Stimulated activated CD4-positive, alpha-beta T cell treated with anti-CD3 and anti-CD28 coated beads, Interleukin-1b, Interleukin-23, amount 100 ng/mL, for 24 hours (primary cell): ENCODE results near the gene XRRA1.
A peak's percentile ranks its signal among the peaks of the same experiment; 100 is the strongest.

Experiments
- DNase-seq, 4 experiments: peaks; one replicate each; pipeline ENCODE4 v3.0.0-alpha.2; 2020; ENCODE audit warnings: low read depth in 4 of 4, low spot score in 1 of 4

XRRA1 gene

DNA sequence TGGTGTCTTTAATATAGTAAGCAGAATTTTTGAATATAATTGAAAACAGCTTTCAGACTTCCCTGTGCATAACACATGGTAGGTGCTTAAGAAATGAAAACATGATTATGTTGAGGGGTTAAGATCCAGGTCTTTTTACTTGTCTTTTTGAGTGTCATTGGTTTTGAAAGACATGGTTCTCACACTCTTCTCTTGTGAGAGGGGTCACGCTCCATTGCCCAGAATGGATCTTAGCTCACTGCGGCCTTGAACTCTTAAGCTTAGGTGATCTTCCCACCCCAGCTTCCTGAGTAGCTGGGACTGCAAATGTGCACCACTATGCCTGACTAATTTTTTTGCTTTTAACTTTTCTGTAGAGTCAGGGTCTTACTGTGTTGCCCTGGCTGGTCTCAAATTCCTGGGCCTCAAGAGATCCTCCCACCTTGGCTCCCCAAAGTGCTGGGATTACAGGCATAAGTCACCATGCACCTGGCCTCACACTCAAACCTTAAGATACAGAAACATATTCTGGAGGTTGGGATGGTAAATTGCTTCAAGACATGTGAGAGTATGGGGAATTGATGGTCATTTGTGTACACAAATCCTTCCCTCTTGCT lies 1.6 kb upstream of the XRRA1 start:
- no peak for DNase-seq

DNA sequence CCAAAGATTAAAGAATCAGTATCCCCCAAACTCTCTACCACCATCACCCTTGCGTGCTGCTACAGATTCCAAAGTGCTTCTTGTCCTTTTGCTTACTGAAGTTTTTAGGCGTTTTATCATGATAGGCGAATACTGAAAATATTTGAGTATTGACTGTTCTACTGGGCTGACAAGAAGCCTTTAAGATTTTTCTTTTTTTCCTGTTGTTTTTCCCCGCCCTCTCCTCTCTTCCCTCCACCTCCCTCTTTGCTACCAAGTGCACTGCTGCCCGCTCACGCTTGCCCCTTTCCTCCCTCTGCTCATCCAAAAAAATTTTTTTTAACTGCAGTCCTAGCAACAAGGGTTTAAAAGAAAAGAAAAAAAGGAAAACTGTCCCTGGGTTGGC lies 854 bp upstream of the XRRA1 start:
- no peak for DNase-seq

DNA sequence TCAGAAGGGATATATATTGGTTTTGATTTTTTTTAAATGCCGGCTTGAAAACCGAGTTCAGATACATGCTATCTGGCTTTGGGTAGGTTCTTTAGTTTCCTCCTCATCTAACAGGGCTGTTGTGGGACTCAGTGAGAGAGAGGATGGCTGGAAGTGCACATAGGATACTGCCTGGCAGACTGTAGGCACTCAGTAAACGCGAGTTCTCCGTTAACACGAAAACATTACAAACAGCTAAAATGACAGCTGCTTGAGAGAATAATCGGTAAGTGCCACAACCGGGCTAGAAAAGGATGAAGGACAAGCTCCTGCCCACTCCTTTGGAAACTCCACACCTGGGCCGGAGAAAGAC lies 369 bp downstream of the XRRA1 start:
- no peak for DNase-seq

DNA sequence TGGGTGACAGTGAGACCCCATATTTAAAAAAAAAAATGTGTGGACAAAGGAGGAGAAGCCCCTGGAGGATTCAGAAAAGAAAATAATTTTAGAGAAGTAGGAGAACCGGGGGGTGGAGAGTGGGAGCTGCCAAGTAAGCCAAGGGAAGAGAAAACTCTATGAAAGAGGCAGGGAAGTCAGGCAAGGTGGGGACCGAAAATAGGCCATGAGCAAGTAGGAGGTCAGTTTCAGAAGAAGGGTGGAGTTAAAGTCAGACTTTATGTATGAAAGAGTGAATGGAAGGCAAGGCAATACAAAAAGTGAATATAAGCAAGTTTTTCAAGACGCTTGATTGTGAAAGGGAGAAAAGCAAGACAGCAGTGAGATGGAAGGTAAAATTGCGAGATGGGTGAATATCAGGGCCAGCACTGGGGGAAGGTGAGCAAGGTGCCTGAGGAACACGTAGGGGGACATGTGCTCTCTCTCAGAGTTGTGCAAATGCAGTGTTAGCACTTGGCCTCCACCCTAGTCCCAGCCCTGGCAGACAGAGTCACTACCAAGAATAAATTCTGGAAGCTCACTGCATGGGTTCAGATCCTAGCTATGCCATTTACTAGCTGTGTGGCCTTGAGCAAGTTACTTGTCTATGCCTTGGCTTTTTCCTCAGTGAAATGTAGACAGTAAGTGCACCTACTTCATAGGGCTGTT lies 6.7 kb downstream of the XRRA1 start:
- no peak for DNase-seq

DNA sequence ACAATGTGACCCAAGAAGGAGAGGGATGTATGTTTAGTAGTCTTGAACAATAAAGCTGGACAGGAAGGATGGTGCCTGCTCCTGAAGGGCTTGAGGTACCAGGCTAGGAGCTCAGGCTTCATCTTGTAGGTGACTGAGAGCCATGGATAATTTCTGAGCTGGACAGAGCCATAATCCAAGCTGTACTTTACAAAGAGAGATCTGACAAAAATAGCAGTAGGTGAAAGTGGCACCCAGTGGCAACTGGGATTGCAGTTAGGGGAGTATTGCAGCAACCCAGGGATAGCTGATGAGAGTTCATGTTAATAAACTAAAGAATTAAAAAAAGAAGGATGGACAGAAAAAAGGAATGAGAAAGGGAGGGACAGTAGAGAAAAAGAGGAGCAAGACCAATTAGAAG lies 7.4 kb downstream of the XRRA1 start:
- DNase-seq: no peak

DNA sequence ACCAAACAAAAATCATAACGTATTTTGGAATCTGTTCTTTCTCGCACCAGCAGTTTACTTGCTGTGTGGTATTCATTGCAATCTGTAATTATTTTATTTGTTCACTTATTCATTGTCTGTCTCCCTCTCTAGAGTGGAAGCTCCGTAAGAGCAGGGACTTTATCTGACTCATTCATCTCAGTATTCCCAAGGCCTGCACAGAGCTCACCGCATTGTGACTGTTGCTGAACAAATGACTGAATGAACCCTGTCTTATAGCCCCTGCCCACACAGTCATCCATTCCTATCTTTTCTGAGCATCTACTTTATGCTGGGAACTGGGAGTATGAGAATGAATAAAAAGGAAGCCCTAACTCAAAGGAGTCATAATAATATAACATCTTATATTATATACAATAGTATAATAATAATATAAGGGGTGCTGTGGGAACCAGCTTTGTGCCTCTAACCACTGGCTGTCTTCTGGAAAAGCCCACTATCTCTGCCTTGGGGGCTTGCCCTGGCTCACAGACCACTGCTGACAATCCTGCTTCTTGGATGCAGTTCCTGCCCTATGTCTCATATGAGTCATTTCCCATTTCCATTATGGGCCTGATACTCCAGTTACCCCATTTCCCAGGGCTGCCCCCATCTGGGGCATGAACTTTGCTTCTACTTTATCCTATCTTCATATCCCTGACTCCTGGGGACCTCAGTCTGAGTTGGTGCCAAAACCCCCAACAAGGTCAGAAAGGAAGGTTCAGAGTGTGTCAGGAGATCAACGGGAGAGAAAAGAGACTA lies 11.0 kb downstream of the XRRA1 start:
- no peak for DNase-seq

DNA sequence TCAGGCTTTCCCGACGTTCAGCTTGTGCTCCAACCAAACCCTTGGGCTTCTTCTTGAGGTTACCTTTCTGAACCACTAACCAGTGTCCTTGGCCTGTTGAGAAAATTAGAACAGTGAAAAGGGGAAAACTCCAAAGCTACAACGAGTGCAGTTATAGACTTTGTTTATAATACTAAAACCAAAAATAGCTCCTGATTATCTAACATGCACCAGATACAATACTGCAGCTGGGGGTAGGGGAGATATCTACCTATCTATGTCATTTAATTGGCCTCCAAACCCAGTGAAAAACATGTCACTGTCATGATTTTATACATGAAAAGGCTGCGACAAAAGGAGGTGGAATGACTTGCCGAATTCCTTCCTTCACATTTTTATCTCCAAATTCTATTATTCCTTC lies 11.9 kb downstream of the XRRA1 start:
- no peak for DNase-seq

DNA sequence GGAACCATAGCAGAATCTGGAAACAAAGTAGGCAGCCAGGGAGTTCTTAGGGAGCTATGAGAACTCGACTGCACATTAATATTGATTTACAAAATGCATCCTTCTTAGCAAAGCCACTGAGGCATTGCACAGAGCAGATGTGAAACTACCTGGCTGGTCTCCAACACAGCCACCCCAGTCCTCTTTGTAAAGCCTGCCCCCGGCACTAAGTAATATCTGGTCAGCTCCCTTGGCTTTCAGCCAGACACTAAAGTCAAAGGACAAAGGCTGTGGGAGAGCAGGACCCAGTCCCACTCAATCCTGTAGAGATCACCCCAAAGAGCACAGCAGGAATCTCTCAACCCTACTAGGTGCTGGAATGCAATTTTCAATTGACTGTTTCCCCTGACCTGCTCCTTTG lies 12.8 kb downstream of the XRRA1 start:
- no peak for DNase-seq

DNA sequence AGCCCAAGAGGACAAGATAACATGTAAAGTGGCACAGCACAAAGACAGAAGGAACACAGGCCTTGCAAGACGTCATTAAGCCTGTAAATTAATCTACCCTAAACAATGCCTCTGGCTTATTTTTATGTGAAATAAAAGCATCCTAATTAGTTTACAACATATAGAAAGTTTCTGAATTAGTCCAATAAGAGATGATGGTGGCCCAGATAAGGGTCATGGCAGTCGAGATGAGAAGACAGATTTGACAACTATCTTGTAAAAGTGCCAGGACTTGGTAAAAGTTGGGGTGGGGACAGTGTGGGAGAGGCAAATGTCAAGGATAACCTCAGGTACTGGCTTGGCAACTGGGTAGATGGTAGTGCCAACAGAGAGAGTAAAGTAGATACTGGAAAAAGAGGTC lies 13.6 kb downstream of the XRRA1 start:
- no peak for DNase-seq

DNA sequence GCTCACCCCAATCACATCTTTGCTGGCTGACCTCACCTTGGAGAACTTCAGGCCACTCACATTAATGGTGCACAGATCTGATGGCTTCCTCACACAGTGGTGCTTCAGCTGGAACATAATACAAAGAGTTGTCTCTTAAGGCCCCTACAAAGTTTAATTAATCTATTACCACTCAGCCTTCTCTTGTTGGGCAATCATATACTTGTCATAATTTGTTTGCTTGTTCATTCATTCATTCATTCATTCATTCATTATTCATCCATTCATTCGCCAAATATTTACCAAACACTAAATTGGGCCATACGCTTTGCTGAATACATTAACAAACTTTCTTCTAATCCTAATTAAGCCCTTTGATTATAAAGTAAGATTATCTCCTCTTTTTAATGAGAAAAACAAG lies 15.1 kb downstream of the XRRA1 start:
- no peak for DNase-seq

DNA sequence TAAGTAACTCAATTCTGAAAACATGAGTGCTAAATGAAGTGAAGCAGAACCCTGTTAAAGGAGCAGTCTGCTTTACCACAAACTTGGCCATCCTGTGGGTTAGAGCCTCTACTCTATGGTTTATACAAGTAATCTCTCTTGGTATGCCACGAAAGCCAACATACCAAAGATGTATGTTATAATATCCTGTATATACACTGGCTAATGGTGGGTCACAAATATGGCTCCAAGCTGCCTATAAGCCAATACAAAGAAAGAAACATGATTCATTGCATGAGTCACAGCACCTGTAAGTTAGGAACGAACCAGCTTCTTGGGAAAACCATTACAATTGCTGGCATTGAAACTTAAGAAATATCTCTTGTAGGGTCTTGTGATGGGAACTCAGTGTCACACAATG lies 16.1 kb downstream of the XRRA1 start:
- DNase-seq: no peak

DNA sequence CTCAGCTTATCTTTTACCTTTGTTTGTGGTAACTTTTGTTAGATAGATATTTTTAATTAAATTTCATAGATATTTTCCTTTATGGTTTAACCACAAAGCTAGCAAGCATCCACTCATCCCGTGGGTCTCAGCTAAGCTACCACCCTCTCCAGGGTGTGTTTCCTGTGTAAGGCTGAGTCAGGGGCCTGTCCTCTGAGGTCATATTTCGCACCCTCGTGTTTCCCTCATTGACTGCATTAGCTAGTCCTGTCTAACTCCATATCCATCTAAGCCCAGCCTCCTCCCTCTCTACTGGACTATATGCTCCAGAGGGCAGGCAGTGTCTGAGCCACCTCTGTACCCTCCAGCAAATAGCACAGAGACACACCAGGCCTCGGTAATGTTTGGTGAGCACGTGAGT lies 16.7 kb downstream of the XRRA1 start:
- DNase-seq: no peak

DNA sequence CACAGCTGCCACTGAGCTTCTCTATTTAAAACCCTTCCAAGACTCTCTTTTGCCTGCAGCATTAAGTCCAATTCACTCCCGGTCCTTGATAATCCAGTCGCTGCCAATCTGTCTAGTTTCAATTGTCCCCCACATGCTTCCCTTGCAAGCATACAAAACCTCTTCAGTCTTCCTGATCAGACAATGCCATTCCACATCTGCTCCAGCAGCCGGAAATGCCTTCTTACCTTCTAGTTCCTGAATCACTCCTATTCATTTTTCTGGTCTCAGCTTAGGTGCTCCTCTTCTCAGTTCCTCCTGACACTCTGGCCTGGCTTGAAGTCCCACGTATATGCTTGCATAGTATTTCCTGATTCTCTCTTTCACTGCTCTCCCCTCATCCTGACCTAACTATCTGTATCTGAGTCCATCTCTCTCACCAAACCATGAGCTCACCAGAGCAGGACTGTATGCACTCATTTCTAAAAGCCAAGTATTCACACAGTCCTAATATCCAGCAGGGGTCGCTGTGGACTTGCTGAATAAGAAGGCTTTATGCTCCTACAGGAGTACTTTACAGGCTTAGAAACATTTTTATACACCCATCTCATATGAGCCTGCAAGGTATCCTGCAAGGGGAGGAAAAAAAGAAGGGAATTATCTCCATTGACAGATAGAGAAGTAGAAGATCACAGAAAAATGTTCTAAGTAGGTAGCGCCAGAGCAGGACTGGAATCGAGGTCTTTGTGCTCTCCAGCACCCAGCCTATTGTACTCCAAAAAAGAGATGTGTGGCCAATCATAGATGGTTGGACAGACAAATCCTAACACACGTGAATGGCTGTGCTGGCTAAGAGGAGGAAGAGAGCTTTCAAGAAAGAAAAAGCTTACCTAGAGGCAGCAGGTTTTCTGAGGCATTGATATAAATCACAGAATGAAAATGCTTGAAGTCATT lies 19.2 kb downstream of the XRRA1 start:
- DNase-seq: peak; percentile 32 to 52 (median 40)

DNA sequence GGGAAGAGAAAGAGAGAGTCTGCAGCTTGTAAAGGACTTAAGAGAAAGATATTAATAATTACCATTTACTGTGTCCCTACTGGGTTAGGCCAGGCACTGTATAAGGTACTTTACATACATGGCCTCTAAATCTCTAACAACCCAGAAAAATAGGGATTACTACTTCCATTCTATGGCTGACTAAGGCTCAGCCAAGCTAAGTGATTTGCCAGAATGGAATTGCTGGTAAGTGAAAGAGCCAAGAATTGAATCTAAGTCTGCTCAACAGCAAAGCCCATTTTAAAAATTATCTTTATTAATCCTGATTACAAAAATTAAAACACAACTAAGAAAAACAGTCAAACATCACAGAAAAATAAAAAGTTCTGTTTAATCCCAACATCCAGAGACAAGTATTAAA lies 21.4 kb downstream of the XRRA1 start:
- no peak for DNase-seq

DNA sequence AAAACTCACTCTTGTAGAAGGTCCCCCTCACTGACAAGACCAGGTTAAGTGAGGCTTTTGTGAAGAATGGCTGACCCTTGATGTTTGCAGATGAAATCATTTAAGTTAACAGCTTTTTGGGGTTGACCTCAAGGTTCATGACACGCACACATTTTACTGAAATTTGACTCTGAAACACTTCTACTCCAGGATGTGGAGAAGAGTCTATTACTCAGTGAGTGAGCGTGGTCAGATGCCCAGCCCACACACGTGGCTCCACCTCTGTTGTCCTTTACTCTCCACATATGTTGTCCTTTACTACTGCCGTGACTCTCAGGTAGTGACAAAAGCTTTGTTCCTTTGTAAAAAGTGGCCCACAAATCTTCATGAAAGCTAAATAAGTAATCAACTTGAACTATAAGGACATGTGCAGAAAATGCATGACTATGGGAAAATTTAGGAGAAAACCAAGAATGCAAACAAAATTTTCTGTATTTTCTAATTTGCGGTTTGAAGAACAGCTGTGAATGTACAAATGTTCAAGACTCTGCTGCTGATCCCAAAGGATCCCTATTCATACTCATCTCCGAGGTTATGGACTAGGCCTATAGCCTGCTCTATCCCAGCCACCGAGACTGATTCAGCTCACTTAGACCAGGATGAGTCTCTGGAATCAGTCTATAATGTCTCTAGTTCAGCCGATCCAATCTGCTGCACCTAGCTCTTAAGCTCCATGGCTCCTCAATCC lies 22.4 kb downstream of the XRRA1 start:
- no peak for DNase-seq

DNA sequence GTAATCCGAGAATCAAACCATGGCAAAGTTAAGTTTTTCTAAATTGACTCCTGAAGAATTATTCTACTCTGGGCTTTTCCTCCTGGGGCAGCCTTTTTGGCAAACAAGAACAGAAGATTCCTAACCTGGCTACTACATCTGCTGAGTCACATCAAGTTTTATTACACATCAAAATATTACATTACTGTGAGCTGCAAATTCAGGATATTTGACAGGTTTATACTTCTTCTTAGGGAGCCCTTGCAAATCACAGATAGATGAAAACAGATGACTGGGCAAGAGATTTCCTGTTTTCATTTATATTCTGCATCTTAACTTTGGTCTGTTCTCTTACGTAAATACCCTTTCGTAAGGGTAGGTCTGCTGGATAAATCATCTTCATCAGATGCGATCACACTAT lies 23.6 kb downstream of the XRRA1 start:
- no peak for DNase-seq

DNA sequence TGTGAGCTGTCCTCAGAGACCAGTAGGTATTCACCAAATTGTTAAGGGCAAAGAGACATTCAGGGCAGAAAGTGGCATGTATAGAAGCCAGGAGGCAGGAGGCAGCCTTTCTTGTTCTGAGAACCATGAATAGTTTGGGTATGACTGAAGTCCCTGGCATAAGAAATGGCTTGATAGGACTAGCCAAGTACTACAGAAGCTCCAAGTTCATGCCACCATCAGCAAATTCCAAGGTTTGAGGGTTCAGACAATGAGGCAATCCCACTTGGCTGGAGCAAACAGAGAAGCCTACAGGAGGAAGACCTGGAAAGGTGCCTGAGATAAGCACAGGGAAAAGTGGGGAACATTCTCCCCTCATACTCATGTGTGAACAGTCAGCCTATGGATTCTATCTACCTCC lies 25.8 kb downstream of the XRRA1 start:
- DNase-seq: no peak

DNA sequence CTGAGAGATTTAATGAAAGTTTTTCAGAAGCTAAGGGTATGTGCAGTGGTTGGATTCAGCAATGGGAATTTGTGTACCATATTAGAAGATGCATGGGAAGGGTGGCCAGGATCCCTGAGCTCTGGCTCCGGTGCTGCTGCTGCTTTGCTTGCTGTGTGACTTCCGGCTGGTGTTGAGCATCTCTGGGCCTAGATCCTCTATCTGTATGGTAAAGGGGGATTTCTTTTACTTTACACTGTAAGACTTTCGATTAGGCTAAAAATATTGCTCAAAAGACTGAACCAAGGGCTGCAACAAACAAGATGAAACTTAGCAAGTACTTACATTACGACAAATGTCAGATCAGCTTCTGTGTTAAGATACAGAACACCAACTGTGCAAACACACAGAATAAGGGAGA lies 39.1 kb downstream of the XRRA1 start:
- DNase-seq: no peak

DNA sequence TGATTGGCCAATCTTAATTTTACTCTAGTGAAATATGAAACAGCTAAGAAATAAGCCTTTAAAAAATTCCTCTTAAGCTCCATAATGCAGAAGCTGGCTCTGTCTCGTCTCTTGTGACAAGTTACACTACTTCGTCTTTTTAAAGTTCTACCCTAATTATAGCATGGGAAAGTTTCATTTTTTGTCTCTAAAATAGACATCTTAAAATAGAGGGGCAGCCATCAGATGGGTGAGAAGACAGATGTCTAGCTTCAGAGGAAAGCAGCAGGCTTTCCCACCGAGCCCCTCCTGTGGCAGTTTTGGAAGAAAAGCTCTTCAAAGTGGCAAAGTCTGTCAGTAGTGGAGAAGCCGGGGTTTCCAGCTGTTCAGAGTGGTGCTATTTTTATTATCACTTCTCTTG lies 39.5 kb downstream of the XRRA1 start:
- no peak for DNase-seq

DNA sequence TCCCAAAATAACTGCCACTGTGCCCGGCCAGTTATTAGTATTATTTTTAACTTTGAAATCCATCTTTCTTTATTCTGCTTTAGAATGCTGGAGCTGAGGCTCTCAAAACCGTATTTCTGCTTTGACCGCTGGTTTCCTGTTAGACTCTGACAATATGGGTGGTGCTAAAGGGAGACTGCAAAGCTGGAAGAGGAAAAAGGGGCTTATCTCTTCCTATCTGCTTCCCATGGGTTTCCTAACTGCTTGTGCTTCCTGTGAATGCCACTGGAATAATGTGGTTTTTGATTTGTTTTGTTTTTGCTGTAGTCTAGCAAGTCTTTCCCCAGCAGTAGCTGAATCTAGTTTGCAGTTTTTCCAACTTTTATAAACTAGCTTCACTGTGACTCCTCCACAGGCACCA lies 43.6 kb downstream of the XRRA1 start:
- no peak for DNase-seq

DNA sequence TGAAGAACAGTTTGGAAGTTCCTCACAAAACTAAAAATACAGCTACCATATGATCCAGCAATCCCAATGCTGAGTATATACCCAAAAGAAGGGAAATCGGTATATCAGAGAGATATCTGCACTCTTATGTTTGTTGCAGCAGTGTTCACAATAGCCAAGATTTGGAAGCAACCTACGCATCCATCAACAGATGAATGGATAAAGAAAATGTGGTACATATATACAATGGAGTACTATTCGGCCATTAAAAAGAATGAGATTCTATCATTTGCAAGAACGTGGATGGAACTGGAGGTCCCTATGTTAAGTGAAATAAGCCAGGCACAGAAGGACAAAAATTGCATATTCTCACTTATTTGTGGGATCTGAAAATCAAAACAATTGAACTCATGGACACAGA lies 46.5 kb downstream of the XRRA1 start:
- no peak for DNase-seq
